ENCODE measurements around the gene NBEA.

The NBEA gene

GRCh38 chr13:35501661-35502235 lies 559.7 kb downstream of the NBEA start:
- no peak overlapping the region for H3K27ac ChIP-seq
- no peak for TF ChIP-seq ZFX (IDR thresholded peaks at IDR 0.05)
- TF ChIP-seq, protein P1, sequence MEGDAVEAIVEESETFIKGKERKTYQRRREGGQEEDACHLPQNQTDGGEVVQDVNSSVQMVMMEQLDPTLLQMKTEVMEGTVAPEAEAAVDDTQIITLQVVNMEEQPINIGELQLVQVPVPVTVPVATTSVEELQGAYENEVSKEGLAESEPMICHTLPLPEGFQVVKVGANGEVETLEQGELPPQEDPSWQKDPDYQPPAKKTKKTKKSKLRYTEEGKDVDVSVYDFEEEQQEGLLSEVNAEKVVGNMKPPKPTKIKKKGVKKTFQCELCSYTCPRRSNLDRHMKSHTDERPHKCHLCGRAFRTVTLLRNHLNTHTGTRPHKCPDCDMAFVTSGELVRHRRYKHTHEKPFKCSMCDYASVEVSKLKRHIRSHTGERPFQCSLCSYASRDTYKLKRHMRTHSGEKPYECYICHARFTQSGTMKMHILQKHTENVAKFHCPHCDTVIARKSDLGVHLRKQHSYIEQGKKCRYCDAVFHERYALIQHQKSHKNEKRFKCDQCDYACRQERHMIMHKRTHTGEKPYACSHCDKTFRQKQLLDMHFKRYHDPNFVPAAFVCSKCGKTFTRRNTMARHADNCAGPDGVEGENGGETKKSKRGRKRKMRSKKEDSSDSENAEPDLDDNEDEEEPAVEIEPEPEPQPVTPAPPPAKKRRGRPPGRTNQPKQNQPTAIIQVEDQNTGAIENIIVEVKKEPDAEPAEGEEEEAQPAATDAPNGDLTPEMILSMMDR (conservative IDR thresholded peaks at IDR 0.05), result no peak

- H3K27ac ChIP-seq, result no peak overlapping the region
- no peak for TF ChIP-seq ZFX (IDR thresholded peaks at IDR 0.05)
- TF ChIP-seq, protein P1 (conservative IDR thresholded peaks at IDR 0.05), result no peak
Measured at GRCh38 chr13:35502456-35502855, 560.4 kb downstream of the NBEA start.

- no peak overlapping the region for H3K27ac ChIP-seq
Measured at GRCh38 chr13:35512271-35512920, 570.3 kb downstream of the NBEA start.

GRCh38 chr13:35514061-35514477 lies 572.0 kb downstream of the NBEA start:
- TF ChIP-seq ZFX (IDR thresholded peaks at IDR 0.05), result no peak
- TF ChIP-seq, protein P1 (conservative IDR thresholded peaks at IDR 0.05), result no peak
- H3K27ac ChIP-seq, result no peak overlapping the region

More at GRCh38 chr13:35512271-35512920, 570.3 kb downstream of the NBEA start:
- TF ChIP-seq, protein P1 (conservative IDR thresholded peaks at IDR 0.05), result no peak
- no peak for TF ChIP-seq ZFX (IDR thresholded peaks at IDR 0.05)

DNA sequence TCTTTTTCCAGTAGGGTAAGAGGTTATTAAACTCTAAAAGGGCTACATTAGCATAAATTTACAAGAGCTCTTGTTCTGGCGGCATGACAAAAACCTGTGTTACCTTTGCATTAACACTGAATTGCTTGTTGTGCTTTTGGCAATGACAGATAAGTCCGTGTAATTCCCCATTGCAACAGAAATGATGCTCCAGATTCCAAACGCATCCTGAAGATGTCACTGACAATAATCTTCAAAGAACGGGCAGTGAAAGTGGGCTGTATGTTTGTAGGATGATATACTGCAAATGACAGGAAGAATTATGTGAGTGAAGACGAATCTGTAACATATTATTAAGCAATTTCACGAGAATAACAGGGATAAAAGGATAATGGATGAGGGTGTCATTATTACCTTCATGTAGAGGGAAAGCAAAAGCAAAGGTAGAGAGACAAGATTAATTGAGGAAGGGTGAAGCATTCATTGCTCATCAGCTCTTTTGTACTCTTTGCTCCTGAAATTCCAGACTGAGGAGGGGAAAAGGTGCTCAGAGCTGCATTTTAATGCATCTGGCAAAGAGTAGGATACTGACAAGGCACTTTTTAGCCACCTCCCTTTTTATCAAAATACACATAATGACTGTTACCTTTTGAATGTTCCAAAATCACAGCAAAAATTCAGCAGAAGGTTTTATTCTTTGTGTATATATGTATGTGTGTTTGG lies 572.9 kb downstream of the NBEA start:
- no peak overlapping the region for H3K27ac ChIP-seq
- TF ChIP-seq, protein P1 (conservative IDR thresholded peaks at IDR 0.05), result no peak
- no peak for TF ChIP-seq ZFX (IDR thresholded peaks at IDR 0.05)

DNA sequence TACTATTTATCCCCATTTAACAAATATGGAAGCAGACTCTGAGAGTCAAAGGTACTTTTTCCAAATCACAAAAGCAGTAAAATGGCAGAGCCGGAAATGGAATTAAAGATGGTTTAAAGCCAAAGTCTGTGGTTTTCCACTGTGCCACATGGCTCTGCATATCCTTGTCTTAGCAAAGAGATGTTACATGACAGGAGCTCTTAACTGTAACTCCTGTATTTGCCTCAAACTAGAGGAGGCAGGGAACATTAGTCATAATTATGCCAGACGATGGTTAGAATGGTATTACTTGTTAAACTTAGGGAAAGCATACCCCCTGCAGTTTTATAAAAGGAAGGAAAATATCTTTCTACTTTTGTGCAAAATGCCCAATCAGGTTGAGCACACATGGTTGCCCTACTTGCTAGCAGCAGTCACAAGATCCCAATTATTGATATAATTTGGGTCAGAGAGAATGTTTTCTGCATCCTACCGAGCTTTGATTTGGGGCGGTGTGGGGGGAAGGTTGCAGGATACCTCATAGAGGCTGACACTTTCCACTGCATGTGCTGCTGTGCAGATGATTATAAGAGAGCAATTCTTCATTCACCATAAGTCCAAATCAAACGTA lies 576.4 kb downstream of the NBEA start:
- TF ChIP-seq, protein P1 (conservative IDR thresholded peaks at IDR 0.05), result no peak
- no peak for TF ChIP-seq ZFX (IDR thresholded peaks at IDR 0.05)
- H3K27ac ChIP-seq, result no peak overlapping the region

GRCh38 chr13:35524171-35524570 lies 582.1 kb downstream of the NBEA start:
- no peak overlapping the region for H3K27ac ChIP-seq
- no peak for TF ChIP-seq ZFX (IDR thresholded peaks at IDR 0.05)
- TF ChIP-seq, protein P1 (conservative IDR thresholded peaks at IDR 0.05), result no peak
